ENCODE data around the gene MTHFSD.

GRCh38 chr16:86536621-86537020 lies 18.4 kb downstream of the MTHFSD start:
- TF ChIP-seq, protein P1, sequence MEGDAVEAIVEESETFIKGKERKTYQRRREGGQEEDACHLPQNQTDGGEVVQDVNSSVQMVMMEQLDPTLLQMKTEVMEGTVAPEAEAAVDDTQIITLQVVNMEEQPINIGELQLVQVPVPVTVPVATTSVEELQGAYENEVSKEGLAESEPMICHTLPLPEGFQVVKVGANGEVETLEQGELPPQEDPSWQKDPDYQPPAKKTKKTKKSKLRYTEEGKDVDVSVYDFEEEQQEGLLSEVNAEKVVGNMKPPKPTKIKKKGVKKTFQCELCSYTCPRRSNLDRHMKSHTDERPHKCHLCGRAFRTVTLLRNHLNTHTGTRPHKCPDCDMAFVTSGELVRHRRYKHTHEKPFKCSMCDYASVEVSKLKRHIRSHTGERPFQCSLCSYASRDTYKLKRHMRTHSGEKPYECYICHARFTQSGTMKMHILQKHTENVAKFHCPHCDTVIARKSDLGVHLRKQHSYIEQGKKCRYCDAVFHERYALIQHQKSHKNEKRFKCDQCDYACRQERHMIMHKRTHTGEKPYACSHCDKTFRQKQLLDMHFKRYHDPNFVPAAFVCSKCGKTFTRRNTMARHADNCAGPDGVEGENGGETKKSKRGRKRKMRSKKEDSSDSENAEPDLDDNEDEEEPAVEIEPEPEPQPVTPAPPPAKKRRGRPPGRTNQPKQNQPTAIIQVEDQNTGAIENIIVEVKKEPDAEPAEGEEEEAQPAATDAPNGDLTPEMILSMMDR (IDR thresholded peaks at IDR 0.05) = no peak
- no peak for TF ChIP-seq POLR2AphosphoS5 (IDR thresholded peaks at IDR 0.05)
- TF ChIP-seq POLR2A (IDR thresholded peaks at IDR 0.05) = no peak
- TF ChIP-seq EP300 (IDR thresholded peaks at IDR 0.05) = no peak

Measured in gastroesophageal sphincter (tissue), 3 donors.